Mucosa of descending colon (tissue), 3 donors: Measurements from ENCODE around the gene SLC39A13. TPM values are rescaled to one million over a fixed set of nuclear protein-coding genes. Genes with fewer than 3 reads are reported as not detected.

ENCODE experiments used
- ATAC-seq: fragments of 200-7000 bp; cut with Tn5 transposase; one replicate; pipeline ENCODE4 v1.9.1; 2020; ENCODE audit warnings: mild to moderate bottlenecking, moderate library complexity
- DNase-seq, 3 donors: peaks; one replicate each; pipeline ENCODE4 v3.0.0-alpha.2; 2020
- H3K36me3 ChIP-seq: fragments of 200-600 bp; one replicate; pipeline ENCODE4 v1.8.0; 2021; ENCODE audit warnings: low read depth, mild to moderate bottlenecking
- H3K4me1 ChIP-seq: fragments of 200-600 bp; one replicate; pipeline ENCODE4 v1.8.0; 2021; ENCODE audit warnings: low read depth, mild to moderate bottlenecking
- H3K4me3 ChIP-seq: fragments of 200-600 bp; one replicate; pipeline ENCODE4 v1.8.0; 2021; ENCODE audit warnings: mild to moderate bottlenecking
- H3K9me3 ChIP-seq: fragments of 200-600 bp; one replicate; pipeline ENCODE4 v1.8.0; 2021; ENCODE audit warnings: mild to moderate bottlenecking
- CTCF ChIP-seq: fragments of 200-600 bp; IDR thresholded peaks from one replicate; pipeline ENCODE4 v1.8.0; 2022; ENCODE audit warnings: antibody characterized with exemption, mild to moderate bottlenecking
- intact Hi-C, 2 donors: fragments of 100-400 bp; cut with DNase I in 1 of 2; cut with micrococcal nuclease in 1 of 2; formaldehyde crosslinking; loops; one replicate each; pipeline versions ENCODE4 v1.11.0 to v1.11.1; 2022; cut with DNase I, micrococcal nuclease
- total RNA-seq, 3 donors: library from RNA; stranded (reverse); fragmentation: NEBNext Ultra II Directional in 2 of 3; extraction: Animal tissue kit (Norgen Biotek cat#: 25700) in 2 of 3; gene quantifications; one replicate each; pipeline versions ENCODE4 v1.2.1 to v1.2.4, GENCODE V29; 2021 to 2023
- donor health status: DM: no; HTN: no; CAD: no; lungs with moderate emphysema.
- donor health status: DM: no; HTN: no; CAD: no.
- donor health status: DM: no; HTN: yes; CAD: no.

The SLC39A13 gene
- total RNA-seq, 3 donors from 2014 or later: 14.4 to 30.9 (median 21.4) TPM

DNA sequence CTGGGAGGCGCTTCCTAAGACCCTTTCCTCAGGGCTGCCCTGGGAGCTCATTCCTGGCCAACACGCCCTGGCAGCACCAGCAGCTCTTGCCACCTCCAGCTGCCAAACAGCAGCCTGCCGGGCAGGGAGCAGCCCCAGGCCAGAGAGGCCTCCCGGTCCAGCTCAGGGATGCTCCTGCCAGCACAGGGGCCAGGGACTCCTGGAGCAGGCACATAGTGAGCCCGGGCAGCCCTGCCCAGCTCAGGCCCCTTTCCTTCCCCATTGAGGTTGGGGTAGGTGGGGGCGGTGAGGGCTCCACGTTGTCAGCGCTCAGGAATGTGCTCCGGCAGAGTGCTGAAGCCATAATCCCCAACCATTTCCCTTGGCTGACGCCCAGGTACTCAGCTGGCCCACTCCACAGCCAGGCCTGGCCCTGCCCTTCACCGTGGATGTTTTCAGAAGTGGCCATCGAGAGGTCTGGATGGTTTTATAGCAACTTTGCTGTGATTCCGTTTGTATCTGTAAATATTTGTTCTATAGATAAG is 7.6 kb downstream of the SLC39A13 start:
- no peak for TF ChIP-seq CTCF
- H3K4me1 ChIP-seq: peaks cover 13% of the 10 kb centered on the region
- no peaks in the 10 kb centered on the region for H3K9me3 ChIP-seq
- ATAC-seq: peak; percentile 61
- no peak overlapping the region for H3K4me3 ChIP-seq
- peak; percentile 70 to 78 (median 74) for DNase-seq
- peaks cover 9% of the 10 kb centered on the region for H3K36me3 ChIP-seq
- intact Hi-C loops: no loop called here

DNA sequence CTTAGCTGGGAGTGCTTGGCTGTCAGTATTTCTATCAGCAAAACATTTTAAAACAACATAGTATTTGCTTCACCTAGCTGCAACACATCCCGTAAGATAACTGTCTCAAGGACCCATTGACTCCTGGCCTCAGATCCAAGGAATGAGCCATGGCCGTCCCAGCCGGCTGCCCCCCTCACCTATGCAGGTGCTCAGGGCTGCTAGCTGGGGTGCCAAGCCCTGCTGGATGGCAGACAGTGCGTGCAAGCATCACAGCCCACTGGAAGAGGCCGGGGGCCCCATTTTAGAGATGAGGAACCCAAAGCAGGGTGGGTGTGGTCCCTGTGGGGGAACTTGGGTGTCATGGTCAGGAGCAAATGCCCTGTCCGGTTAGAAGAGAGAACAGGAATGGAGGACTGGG is 9.3 kb downstream of the SLC39A13 start:
- Histone ChIP-seq H3K4me3 (no peak overlapping the region), H3K36me3 (peaks cover 9% of the 10 kb centered on the region), H3K4me1 (peaks cover 13% of the 10 kb centered on the region), H3K9me3 (no peaks in the 10 kb centered on the region)
- no peak for TF ChIP-seq CTCF
- intact Hi-C loops: no loop called here
- ATAC-seq: no peak
- no peak for DNase-seq

DNA sequence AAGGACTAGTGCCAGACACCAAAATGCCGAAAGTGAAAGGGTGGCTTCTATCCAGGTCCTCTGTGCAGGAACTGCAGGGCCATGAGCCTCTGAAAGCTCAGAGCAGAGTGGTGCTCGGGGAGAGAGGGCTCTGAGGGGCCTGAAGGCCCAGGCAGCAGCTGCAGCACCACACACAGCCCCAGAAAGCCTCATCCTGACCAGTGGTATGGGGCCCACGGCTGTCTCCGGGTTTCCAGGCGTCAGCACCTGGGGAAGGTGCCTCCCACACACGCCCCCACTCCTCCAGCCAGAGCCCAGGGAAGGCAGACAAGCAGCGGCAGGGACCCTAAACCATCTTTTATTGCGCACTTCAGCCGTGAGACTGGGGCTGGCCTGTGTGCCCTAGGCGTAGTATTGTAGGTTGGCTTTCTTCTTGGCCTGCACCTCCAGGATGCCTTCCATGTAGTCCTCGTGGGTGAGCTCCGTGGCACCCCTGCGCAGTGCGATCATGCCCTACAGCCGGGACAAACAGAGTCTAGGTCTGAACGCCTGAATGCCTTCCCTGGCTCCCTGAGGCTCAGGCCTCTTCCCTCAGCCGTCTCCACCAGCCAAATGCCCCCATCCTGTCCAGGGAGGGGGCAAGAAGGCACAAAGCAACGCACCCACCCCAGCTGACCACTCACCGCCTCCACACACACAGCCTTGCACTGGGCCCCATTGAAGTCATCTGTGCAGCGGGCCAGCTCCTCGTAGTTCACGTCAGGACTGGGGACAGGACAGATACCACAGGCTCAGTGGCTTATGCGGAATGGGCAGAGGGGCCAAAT is 10.3 kb downstream of the SLC39A13 start:
- intact Hi-C loops: no loop called here
- H3K9me3 ChIP-seq: no peaks in the 10 kb centered on the region
- peaks cover 9% of the 10 kb centered on the region for H3K36me3 ChIP-seq
- no peak overlapping the region for H3K4me3 ChIP-seq
- no peak for TF ChIP-seq CTCF
- H3K4me1 ChIP-seq: peaks cover 13% of the 10 kb centered on the region
- DNase-seq (peak in 1 of 3 donors; percentile 20), ATAC-seq (no peak)

GRCh38 chr11:47425611-47426010 is 17.2 kb downstream of the SLC39A13 start:
- no peak for DNase-seq
- Histone ChIP-seq H3K4me1 (peaks cover 10% of the 10 kb centered on the region), H3K36me3 (no peaks in the 10 kb centered on the region), H3K4me3 (peak overlapping the region; percentile 77), H3K9me3 (no peaks in the 10 kb centered on the region)
- no peak for TF ChIP-seq CTCF
- ATAC-seq: no peak
- intact Hi-C loops: no loop called here

GRCh38 chr11:47426062-47426956 is 17.9 kb downstream of the SLC39A13 start, which contains the start of gene PSMC3:
Gene PSMC3, minus strand, starts transcription at chr11:47426439. Its CDS starts 160 bp downstream, at chr11:47426279.
- intact Hi-C loops: no loop called here
- Histone ChIP-seq H3K36me3 (no peaks in the 10 kb centered on the region), H3K9me3 (no peaks in the 10 kb centered on the region), H3K4me1 (peaks cover 10% of the 10 kb centered on the region), H3K4me3 (peak within 1 kb of the TSS; percentile 77)
- ATAC-seq: peak; percentile 98
- TF ChIP-seq CTCF: no peak
- peak; percentile 98 to 99 (median 99) for DNase-seq
